Measurements from ENCODE around the gene PKNOX1. TPM values are rescaled to one million over a fixed set of nuclear protein-coding genes. Genes with fewer than 3 reads are reported as not detected.

PKNOX1 gene
- total and polyA plus RNA-seq, 2 of the 13 experiments (the other 11 are each of a cell fraction or from before 2014, with no cell fraction given) = 7.9 to 16.2 TPM

- no peaks in the 10 kb centered on the region for H3K79me2 ChIP-seq (ENCODE audit: insufficient read depth, low read length)
- DNase-seq (ENCODE audit: low spot score) (no peak), FAIRE-seq (no peak), ATAC-seq (no peak)
- no peaks in the 10 kb centered on the region for H3K27me3 ChIP-seq (ENCODE audit: control insufficient read depth in 1 of 2, insufficient read depth in 2 of 2, low read length in 2 of 2)
- peaks cover 1 to 16% of the 10 kb centered on the region in 2 experiments; a peak in 3 of 5 replicates for H3K36me3 ChIP-seq (replicated peaks in 1 of 2; ENCODE audit: control insufficient read depth in 1 of 2, insufficient read depth in 2 of 2, low read length in 2 of 2)
- 92% methylated on average over 1 of the region's 1 CpG for WGBS (ENCODE audit: low lambda C conversion rate)
- BruUV-seq (replicated peaks) = no TSS peak
- ChIA-PET CTCF (ENCODE audit: low intra/inter-chr PET ratio, low total read pairs) (no interaction called here), POLR2A (no interaction called here)
- in situ Hi-C loops (cut with HindIII; ENCODE audit: extremely low pct_ligation_motif_present, low pct_unique_long_range_greater_than_20kb) (no loop called here), intact Hi-C loops (cut with micrococcal nuclease; ENCODE audit: unreplicated experiment) (no loop called here)
- no peak for TF ChIP-seq PITX1 (CRISPR knock-in tag; IDR thresholded peaks at IDR 0.05)
- no peak for TF ChIP-seq KLF11 (CRISPR knock-in tag; IDR thresholded peaks at IDR 0.05)
- no peak for TF ChIP-seq NR2F1 (CRISPR knock-in tag; IDR thresholded peaks at IDR 0.05)
- no peak for TF ChIP-seq HNF4G (IDR thresholded peaks at IDR 0.05; ENCODE audit: borderline replicate concordance, low read depth, low read length)
- TF ChIP-seq HNF4G (CRISPR knock-in tag; IDR thresholded peaks at IDR 0.05; ENCODE audit: borderline replicate concordance, low read depth) = no peak
- no peak for TF ChIP-seq ZFP36L1 (CRISPR knock-in tag; IDR thresholded peaks at IDR 0.05)
- no peak for TF ChIP-seq ZNF672 (CRISPR knock-in tag; IDR thresholded peaks at IDR 0.05)
- TF ChIP-seq ZNF451 (CRISPR knock-in tag; IDR thresholded peaks at IDR 0.05) = no peak
- no peak for TF ChIP-seq LCORL (IDR thresholded peaks at IDR 0.05)
- no peak for TF ChIP-seq LCORL (CRISPR knock-in tag; IDR thresholded peaks at IDR 0.05)
- TF ChIP-seq ZSCAN20 (CRISPR knock-in tag; IDR thresholded peaks at IDR 0.05; ENCODE audit: borderline replicate concordance) = no peak
- TF ChIP-seq ZBED4 (CRISPR knock-in tag; IDR thresholded peaks at IDR 0.05; ENCODE audit: borderline replicate concordance) = no peak
- no peak for TF ChIP-seq FOXA1 (IDR thresholded peaks at IDR 0.05)
- no peak for TF ChIP-seq FOXA1 (CRISPR knock-in tag; IDR thresholded peaks at IDR 0.05)
- no peak for TF ChIP-seq RORA (CRISPR knock-in tag; IDR thresholded peaks at IDR 0.05)
- no peak for TF ChIP-seq NCOA5 (CRISPR knock-in tag; IDR thresholded peaks at IDR 0.05)
- no peak for TF ChIP-seq XBP1 (CRISPR knock-in tag; IDR thresholded peaks at IDR 0.05)
- TF ChIP-seq AHDC1 (CRISPR knock-in tag; IDR thresholded peaks at IDR 0.05; ENCODE audit: borderline replicate concordance) = no peak
- TF ChIP-seq NFE2L1 (CRISPR knock-in tag; IDR thresholded peaks at IDR 0.05; ENCODE audit: borderline replicate concordance) = no peak
- no peaks in the 10 kb centered on the region for H3K4me1 ChIP-seq (ENCODE audit: insufficient read depth, low read length)
- no peaks in the 10 kb centered on the region for H4K20me1 ChIP-seq (ENCODE audit: insufficient read depth, low read length)
- H2AFZ ChIP-seq (ENCODE audit: low read length) = no peak overlapping the region
- no peak overlapping the region for H3K4me2 ChIP-seq (ENCODE audit: low read depth, low read length)
- H3K27ac ChIP-seq (ENCODE audit: extremely low read length, insufficient read depth, low read length) = no peak overlapping the region
- no peak overlapping the region for H3K4me3 ChIP-seq (replicated peaks in 1 of 3; ENCODE audit: insufficient read depth in 1 of 3, low read depth in 2 of 3, low read length in 3 of 3)
- H3K9me3 ChIP-seq (ENCODE audit: low read length) = no peaks in the 10 kb centered on the region
- no peak overlapping the region for H3K9ac ChIP-seq (ENCODE audit: insufficient read depth, low read depth, low read length)
These were observed 59.7 kb downstream of the PKNOX1 start for GRCh38 chr21:43034101-43034500.
